ENCODE results near the gene SLC25A53.
"Not testable (repeated sequence)": the region's sequence is repeated elsewhere in the genome, so short reads cannot be mapped to it uniquely, and the experiment has no call there.

GRCh38 chrX:104062636-104063035, 94.2 kb downstream of the SLC25A53 start:
- TF ChIP-seq POLR2A, CTCF (IDR thresholded peaks at IDR 0.05): not testable (repeated sequence)

Measured in breast epithelium (tissue), 3 donors.